Effector memory CD8-positive, alpha-beta T cell (primary cell): ENCODE data around the gene RAB8B.

ENCODE experiments used
- ATAC-seq: fragments of 150-1000 bp; cut with Tn5 transposase; replicated peaks from 2 replicates; pipeline ENCODE4 v1.10.0; 2021; ENCODE audit warnings: mild to moderate bottlenecking, moderate library complexity
- DNase-seq, 3 experiments: peaks; one replicate each; pipeline ENCODE4 v3.0.0; 2021
- H3K27ac Mint-ChIP-seq, 2 donors: one replicate each; pipeline ENCODE4 v1.8.0; 2022; ENCODE audit warnings: mild to moderate bottlenecking in 2 of 2, mixed read lengths in 2 of 2, moderate library complexity in 2 of 2
- H3K27me3 Mint-ChIP-seq, 2 donors: one replicate each; pipeline ENCODE4 v1.8.0; 2022; ENCODE audit warnings: mixed read lengths in 2 of 2
- H3K36me3 Mint-ChIP-seq: one replicate; pipeline ENCODE4 v1.8.0; 2022; ENCODE audit warnings: mild to moderate bottlenecking, moderate library complexity, mixed read lengths; ENCODE audit not compliant: insufficient read depth
- H3K4me1 Mint-ChIP-seq, 2 donors: one replicate each; pipeline ENCODE4 v1.8.0; 2022; ENCODE audit warnings: low read depth in 2 of 2, mixed read lengths in 2 of 2
- H3K4me3 Mint-ChIP-seq, 2 donors: one replicate each; pipeline ENCODE4 v1.8.0; 2022; ENCODE audit warnings: mild to moderate bottlenecking in 2 of 2, mixed read lengths in 2 of 2, moderate library complexity in 2 of 2
- H3K9me3 Mint-ChIP-seq, 2 donors: one replicate each; pipeline ENCODE4 v1.8.0; 2022; ENCODE audit warnings: mixed read lengths in 2 of 2

RAB8B gene

GRCh38 chr15:63238796-63239195 lies 49.4 kb downstream of the RAB8B start:
- Mint-ChIP-seq H3K4me3 (peak overlapping the region in 1 of 2 donors; percentile 60), H3K27ac (peak overlapping the region; percentile 12 to 39), H3K9me3 (no peaks in the 10 kb centered on the region), H3K27me3 (no peaks in the 10 kb centered on the region), H3K36me3 (peaks cover 51% of the 10 kb centered on the region), H3K4me1 (peaks cover 48 to 69% of the 10 kb centered on the region in 2 donors)
- ATAC-seq (peak; percentile 77), DNase-seq (no peak)

GRCh38 chr15:63240109-63240508 lies 50.7 kb downstream of the RAB8B start:
- peak overlapping the region in 1 of 2 donors; percentile 39 for H3K27ac Mint-ChIP-seq
- peaks cover 48 to 69% of the 10 kb centered on the region in 2 donors for H3K4me1 Mint-ChIP-seq
- H3K27me3 Mint-ChIP-seq, result no peaks in the 10 kb centered on the region
- no peak overlapping the region for H3K4me3 Mint-ChIP-seq
- DNase-seq (no peak), ATAC-seq (no peak)
- peaks cover 51% of the 10 kb centered on the region for H3K36me3 Mint-ChIP-seq
- no peaks in the 10 kb centered on the region for H3K9me3 Mint-ChIP-seq

- H3K27ac Mint-ChIP-seq, result no peak overlapping the region
- H3K4me3 Mint-ChIP-seq, result no peak overlapping the region
- H3K9me3 Mint-ChIP-seq, result no peaks in the 10 kb centered on the region
- peaks cover 58% of the 10 kb centered on the region for H3K36me3 Mint-ChIP-seq
- no peak for DNase-seq
- H3K4me1 Mint-ChIP-seq, result peaks cover 51 to 66% of the 10 kb centered on the region in 2 donors
- no peaks in the 10 kb centered on the region for H3K27me3 Mint-ChIP-seq
- no peak for ATAC-seq
Observed at GRCh38 chr15:63241316-63241715, 51.9 kb downstream of the RAB8B start.

GRCh38 chr15:63243101-63243500 lies 53.7 kb downstream of the RAB8B start:
- peaks cover 51 to 64% of the 10 kb centered on the region in 2 donors for H3K4me1 Mint-ChIP-seq
- H3K36me3 Mint-ChIP-seq, result peaks cover 68% of the 10 kb centered on the region
- H3K9me3 Mint-ChIP-seq, result no peaks in the 10 kb centered on the region
- H3K27ac Mint-ChIP-seq, result peak overlapping the region; percentile 85 to 88
- no peaks in the 10 kb centered on the region for H3K27me3 Mint-ChIP-seq
- ATAC-seq (no peak), DNase-seq (no peak)
- peak overlapping the region in 1 of 2 donors; percentile 15 for H3K4me3 Mint-ChIP-seq

- Mint-ChIP-seq H3K27me3 (no peaks in the 10 kb centered on the region), H3K4me3 (peak overlapping the region in 1 of 2 donors; percentile 15), H3K36me3 (peaks cover 74% of the 10 kb centered on the region), H3K4me1 (peaks cover 52 to 61% of the 10 kb centered on the region in 2 donors), H3K9me3 (no peaks in the 10 kb centered on the region), H3K27ac (peak overlapping the region; percentile 85 to 88)
- DNase-seq (no peak), ATAC-seq (no peak)
Observed at GRCh38 chr15:63243776-63244175, 54.4 kb downstream of the RAB8B start.

- peaks cover 55 to 62% of the 10 kb centered on the region in 2 donors for H3K4me1 Mint-ChIP-seq
- peak overlapping the region; percentile 85 to 88 for H3K27ac Mint-ChIP-seq
- H3K36me3 Mint-ChIP-seq, result peaks cover 77% of the 10 kb centered on the region
- H3K4me3 Mint-ChIP-seq, result no peak overlapping the region
- DNase-seq (no peak), ATAC-seq (no peak)
- H3K27me3 Mint-ChIP-seq, result no peaks in the 10 kb centered on the region
- H3K9me3 Mint-ChIP-seq, result no peaks in the 10 kb centered on the region
Observed at GRCh38 chr15:63244399-63244798, 55.0 kb downstream of the RAB8B start.

- no peak overlapping the region for H3K4me3 Mint-ChIP-seq
- H3K27ac Mint-ChIP-seq, result peak overlapping the region; percentile 85 to 88
- ATAC-seq (peak; percentile 82), DNase-seq (no peak)
- no peaks in the 10 kb centered on the region for H3K27me3 Mint-ChIP-seq
- H3K9me3 Mint-ChIP-seq, result no peaks in the 10 kb centered on the region
- peaks cover 83% of the 10 kb centered on the region for H3K36me3 Mint-ChIP-seq
- peaks cover 54 to 58% of the 10 kb centered on the region in 2 donors for H3K4me1 Mint-ChIP-seq
Observed at GRCh38 chr15:63244976-63245645, 55.7 kb downstream of the RAB8B start.

GRCh38 chr15:63246691-63247469 lies 57.5 kb downstream of the RAB8B start:
- Mint-ChIP-seq H3K4me1 (peaks cover 54 to 64% of the 10 kb centered on the region in 2 donors), H3K9me3 (no peaks in the 10 kb centered on the region), H3K27me3 (no peaks in the 10 kb centered on the region), H3K4me3 (peak overlapping the region; percentile 8 to 22), H3K36me3 (peaks cover 88% of the 10 kb centered on the region), H3K27ac (peak overlapping the region in 1 of 2 donors; percentile 76)
- DNase-seq, result no peak
- ATAC-seq, result peak; percentile 50

GRCh38 chr15:63250312-63250965 lies 61.0 kb downstream of the RAB8B start:
- DNase-seq (no peak), ATAC-seq (no peak)
- Mint-ChIP-seq H3K27me3 (no peaks in the 10 kb centered on the region), H3K27ac (peak overlapping the region; percentile 42 to 72), H3K4me3 (no peak overlapping the region), H3K36me3 (peaks cover 92% of the 10 kb centered on the region), H3K4me1 (peaks cover 35 to 62% of the 10 kb centered on the region in 2 donors), H3K9me3 (no peaks in the 10 kb centered on the region)

GRCh38 chr15:63251701-63252100 lies 62.3 kb downstream of the RAB8B start:
- no peaks in the 10 kb centered on the region for H3K27me3 Mint-ChIP-seq
- ATAC-seq (no peak), DNase-seq (no peak)
- peaks cover 91% of the 10 kb centered on the region for H3K36me3 Mint-ChIP-seq
- H3K4me3 Mint-ChIP-seq, result no peak overlapping the region
- peaks cover 30 to 58% of the 10 kb centered on the region in 2 donors for H3K4me1 Mint-ChIP-seq
- peak overlapping the region; percentile 32 to 82 for H3K27ac Mint-ChIP-seq
- no peaks in the 10 kb centered on the region for H3K9me3 Mint-ChIP-seq

GRCh38 chr15:63252292-63252691 lies 62.9 kb downstream of the RAB8B start:
- Mint-ChIP-seq H3K27ac (peak overlapping the region in 1 of 2 donors; percentile 82), H3K4me1 (peaks cover 25 to 52% of the 10 kb centered on the region in 2 donors), H3K4me3 (no peak overlapping the region), H3K9me3 (no peaks in the 10 kb centered on the region), H3K36me3 (peaks cover 91% of the 10 kb centered on the region), H3K27me3 (no peaks in the 10 kb centered on the region)
- DNase-seq, result no peak
- ATAC-seq, result peak; percentile 29

GRCh38 chr15:63254991-63255390 lies 65.6 kb downstream of the RAB8B start:
- ATAC-seq, result no peak
- no peaks in the 10 kb centered on the region for H3K27me3 Mint-ChIP-seq
- H3K4me1 Mint-ChIP-seq, result peaks cover 12 to 39% of the 10 kb centered on the region in 2 donors
- H3K36me3 Mint-ChIP-seq, result peaks cover 94% of the 10 kb centered on the region
- DNase-seq, result no peak
- peak overlapping the region in 1 of 2 donors; percentile 90 for H3K27ac Mint-ChIP-seq
- H3K4me3 Mint-ChIP-seq, result no peak overlapping the region
- no peaks in the 10 kb centered on the region for H3K9me3 Mint-ChIP-seq

GRCh38 chr15:63255489-63255990 lies 66.1 kb downstream of the RAB8B start:
- H3K9me3 Mint-ChIP-seq, result no peaks in the 10 kb centered on the region
- no peaks in the 10 kb centered on the region for H3K27me3 Mint-ChIP-seq
- H3K27ac Mint-ChIP-seq, result peak overlapping the region; percentile 77 to 90
- no peak for ATAC-seq
- no peak for DNase-seq
- no peak overlapping the region for H3K4me3 Mint-ChIP-seq
- H3K36me3 Mint-ChIP-seq, result peaks cover 94% of the 10 kb centered on the region
- peaks cover 8 to 35% of the 10 kb centered on the region in 2 donors for H3K4me1 Mint-ChIP-seq
